ENCODE results near the gene SCN1B.

The SCN1B gene

DNA sequence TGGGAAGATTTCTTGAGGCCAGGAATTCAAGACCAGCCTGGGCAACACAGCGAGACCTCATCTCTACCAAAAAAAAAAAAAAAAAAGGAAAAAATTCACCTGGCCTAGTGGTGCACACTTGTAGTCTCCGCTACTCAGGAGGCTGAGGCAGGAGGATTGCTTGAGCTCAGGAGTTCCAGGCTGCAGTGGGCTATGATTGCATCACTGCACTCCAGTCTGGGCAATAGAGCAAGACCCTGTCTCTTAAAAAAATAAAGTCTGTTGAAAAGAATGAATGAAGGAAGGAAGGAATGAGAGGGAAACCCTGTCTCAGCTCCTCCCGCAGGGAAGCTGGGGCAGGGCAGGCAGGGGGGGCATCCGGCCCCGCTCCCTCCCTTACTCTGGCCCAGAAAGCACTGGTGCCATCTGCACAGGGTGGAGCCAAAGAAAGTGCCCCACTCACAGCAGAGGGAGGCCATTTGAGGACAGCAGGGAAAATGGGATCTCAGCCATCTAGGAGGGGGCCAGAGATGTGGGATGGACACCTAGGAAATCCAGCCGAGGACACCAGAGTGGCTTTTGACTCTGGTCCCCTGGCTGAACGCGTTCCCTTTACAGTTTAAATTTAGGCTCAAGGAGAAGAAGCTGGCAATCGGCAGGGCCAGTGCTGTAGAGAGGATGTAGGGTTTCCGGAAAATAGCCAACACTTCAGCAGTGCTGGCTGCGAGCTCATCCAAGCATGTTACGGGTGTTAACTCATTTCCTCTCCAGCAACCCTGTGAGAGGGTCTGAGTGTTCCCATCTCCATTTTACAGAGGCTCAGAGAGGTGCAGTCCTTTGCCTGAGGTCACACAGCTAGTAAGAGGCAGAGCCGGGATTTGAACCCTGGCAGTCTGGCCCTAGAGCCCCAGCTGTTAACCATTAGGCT lies 7.7 kb downstream of the SCN1B start:
- Histone ChIP-seq H3K27ac (ENCODE audit: insufficient read depth, low read depth, low read length, poor library complexity, severe bottlenecking) (no peak overlapping the region), H3K27me3 (ENCODE audit: control insufficient read depth, insufficient read depth, low read length, poor library complexity, severe bottlenecking) (no peaks in the 10 kb centered on the region)
- WGBS, 2 experiments: 94 to 95% methylated on average over 13 of the region's 13 CpGs

DNA sequence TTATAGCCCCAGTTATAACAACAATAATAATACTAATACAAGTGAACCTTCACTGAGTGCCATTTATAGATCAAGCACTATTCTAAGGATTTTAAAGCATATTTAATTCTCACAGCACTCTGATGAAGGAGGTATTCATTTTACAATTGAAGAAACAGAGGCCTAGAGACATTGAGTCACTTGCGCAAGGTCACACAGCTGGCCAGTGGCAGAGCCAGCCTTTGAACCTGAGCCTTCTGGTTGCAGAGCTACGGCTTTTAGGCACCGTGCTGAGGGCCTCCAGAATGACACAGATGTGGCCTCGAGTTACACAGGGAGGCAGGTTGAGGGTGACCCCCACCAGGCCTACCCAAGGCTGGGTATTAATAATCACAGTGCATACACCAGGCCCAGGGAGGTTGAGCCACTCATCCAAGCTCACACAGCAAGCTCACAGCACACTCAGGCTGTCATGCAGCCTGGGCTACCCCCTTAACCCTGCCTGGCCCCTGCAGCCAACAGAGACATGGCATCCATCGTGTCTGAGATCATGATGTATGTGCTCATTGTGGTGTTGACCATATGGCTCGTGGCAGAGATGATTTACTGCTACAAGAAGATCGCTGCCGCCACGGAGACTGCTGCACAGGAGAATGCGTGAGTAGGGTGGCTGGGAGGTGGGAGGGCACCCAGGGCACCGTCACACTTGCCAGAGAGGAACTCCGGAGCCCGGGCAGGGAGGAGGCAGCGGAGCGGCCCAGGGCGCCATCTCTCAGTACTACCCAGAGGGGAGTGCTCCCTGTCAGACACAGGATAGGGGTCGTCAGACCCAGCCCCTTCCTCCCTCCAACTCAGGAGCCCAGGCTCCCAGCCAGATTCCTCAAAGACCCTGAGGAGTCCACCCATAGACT lies 8.6 kb downstream of the SCN1B start:
- H3K36me3 ChIP-seq (ENCODE audit: control insufficient read depth, insufficient read depth, low read length): no peaks in the 10 kb centered on the region
- peaks cover 19% of the 10 kb centered on the region for H3K4me1 ChIP-seq (ENCODE audit: control insufficient read depth, insufficient read depth, low read length)
- H3K4me3 ChIP-seq (ENCODE audit: insufficient read depth, low read depth, low read length): no peak overlapping the region
- no peak overlapping the region for H3K27ac ChIP-seq (ENCODE audit: insufficient read depth, low read depth, low read length, poor library complexity, severe bottlenecking)
- H3K9me3 ChIP-seq (ENCODE audit: control insufficient read depth, low read length): no peaks in the 10 kb centered on the region
- 89 to 90% methylated on average over 17 of the region's 17 CpGs for WGBS, 2 experiments
- no peaks in the 10 kb centered on the region for H3K27me3 ChIP-seq (ENCODE audit: control insufficient read depth, insufficient read depth, low read length, poor library complexity, severe bottlenecking)

More for the DNA sequence above, 7.7 kb downstream of the SCN1B start:
- Histone ChIP-seq H3K4me3 (ENCODE audit: insufficient read depth, low read depth, low read length) (no peak overlapping the region), H3K9me3 (ENCODE audit: control insufficient read depth, low read length) (no peaks in the 10 kb centered on the region), H3K4me1 (ENCODE audit: control insufficient read depth, insufficient read depth, low read length) (peaks cover 19% of the 10 kb centered on the region), H3K36me3 (ENCODE audit: control insufficient read depth, insufficient read depth, low read length) (no peaks in the 10 kb centered on the region)

DNA sequence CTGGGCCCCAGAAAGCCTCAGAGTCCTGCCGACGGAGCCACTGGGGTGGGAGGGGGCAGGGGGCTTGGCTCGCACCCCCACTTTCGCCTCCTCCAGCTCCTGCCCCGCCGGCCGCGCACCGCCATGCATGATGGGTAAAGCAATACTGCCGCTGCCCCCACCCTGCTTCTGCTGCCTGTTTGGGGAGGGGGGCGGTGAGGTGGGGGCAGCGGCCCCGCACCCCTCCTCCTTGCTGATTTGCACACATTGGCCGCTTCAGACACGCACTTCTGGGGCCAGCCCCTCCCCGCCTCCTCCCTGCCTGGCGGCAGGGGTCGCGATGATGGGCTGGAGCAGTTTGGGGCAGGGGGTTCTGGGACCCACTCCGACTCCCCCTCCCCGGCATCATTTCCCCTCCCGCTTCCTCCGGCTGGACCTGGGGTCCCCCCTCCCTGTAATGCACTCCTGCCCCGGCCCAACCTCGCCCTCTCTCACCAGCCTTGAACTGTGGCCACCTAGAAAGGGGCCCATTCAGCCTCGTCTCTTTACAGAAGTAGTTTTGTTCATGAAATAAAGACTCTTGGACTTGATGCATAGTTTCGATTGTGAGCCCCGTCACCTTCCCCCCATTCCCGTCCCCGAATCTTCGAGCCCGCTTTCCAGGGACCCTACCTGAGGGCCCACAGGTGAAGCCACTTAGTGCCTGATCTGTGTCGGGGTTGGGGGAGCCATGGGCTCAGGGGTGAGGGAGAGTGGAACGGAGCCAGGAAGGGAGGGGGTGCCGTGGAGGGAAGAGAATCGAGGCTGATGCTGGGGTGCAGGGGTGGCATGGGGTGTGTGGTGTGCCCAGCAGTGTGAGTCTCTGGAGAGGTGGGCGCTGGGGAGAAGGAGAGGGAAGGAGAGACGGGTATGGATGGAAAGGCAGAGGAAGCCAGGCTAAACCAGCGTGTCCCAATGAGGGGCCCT lies 9.9 kb downstream of the SCN1B start:
- Histone ChIP-seq H3K27me3 (ENCODE audit: control insufficient read depth, insufficient read depth, low read length, poor library complexity, severe bottlenecking) (no peaks in the 10 kb centered on the region), H3K27ac (ENCODE audit: insufficient read depth, low read depth, low read length, poor library complexity, severe bottlenecking) (no peak overlapping the region)

DNA sequence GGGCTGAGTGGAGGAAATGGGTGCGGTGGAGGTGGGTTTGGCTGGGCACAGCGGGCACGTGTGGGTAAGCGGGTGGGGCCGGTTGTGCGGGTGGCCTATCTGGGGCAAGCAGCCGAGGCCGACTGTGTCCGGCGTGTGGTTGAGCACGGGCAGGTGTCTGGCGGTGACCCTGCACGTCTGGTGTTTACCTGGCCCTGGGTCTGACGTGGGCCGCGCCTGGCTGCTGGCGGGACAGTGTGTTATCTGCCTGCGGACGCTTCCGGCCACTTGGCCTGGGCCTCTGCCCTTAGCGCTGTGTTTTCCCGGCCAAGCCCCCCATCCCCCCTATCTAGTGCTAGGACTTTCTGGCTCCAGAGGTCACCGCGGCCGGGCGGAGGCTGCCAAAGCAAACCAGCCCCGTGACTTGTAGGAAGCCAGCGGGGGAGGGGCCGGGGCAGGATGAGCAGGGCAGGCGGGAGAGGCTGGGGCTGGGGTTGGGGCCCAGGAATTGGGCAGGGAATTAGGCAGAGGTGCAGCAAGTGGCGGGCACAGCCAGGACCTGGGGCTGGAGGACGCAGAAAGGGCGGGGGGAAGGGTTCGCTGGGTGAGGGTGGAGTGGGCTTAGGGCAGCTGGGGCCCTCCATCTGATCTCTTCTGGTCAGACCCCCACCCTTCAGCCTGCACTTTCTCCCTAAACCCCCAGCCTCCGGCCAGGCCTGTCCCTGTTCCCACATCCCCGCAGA lies 10.7 kb downstream of the SCN1B start:
- peaks cover 19% of the 10 kb centered on the region for H3K4me1 ChIP-seq (ENCODE audit: control insufficient read depth, insufficient read depth, low read length)
- H3K27me3 ChIP-seq (ENCODE audit: control insufficient read depth, insufficient read depth, low read length, poor library complexity, severe bottlenecking): no peaks in the 10 kb centered on the region
- H3K4me3 ChIP-seq (ENCODE audit: insufficient read depth, low read depth, low read length): no peak overlapping the region
- H3K9me3 ChIP-seq (ENCODE audit: control insufficient read depth, low read length): no peaks in the 10 kb centered on the region
- 36 to 41% methylated on average over 36 of the region's 36 CpGs for WGBS, 2 experiments
- H3K27ac ChIP-seq (ENCODE audit: insufficient read depth, low read depth, low read length, poor library complexity, severe bottlenecking): no peak overlapping the region
- no peaks in the 10 kb centered on the region for H3K36me3 ChIP-seq (ENCODE audit: control insufficient read depth, insufficient read depth, low read length)

More for the DNA sequence above, 9.9 kb downstream of the SCN1B start:
- no peak overlapping the region for H3K4me3 ChIP-seq (ENCODE audit: insufficient read depth, low read depth, low read length)
- H3K4me1 ChIP-seq (ENCODE audit: control insufficient read depth, insufficient read depth, low read length): peaks cover 19% of the 10 kb centered on the region
- H3K9me3 ChIP-seq (ENCODE audit: control insufficient read depth, low read length): no peaks in the 10 kb centered on the region
- 90% methylated on average over 39 of the region's 39 CpGs for WGBS, 2 experiments
- no peaks in the 10 kb centered on the region for H3K36me3 ChIP-seq (ENCODE audit: control insufficient read depth, insufficient read depth, low read length)

DNA sequence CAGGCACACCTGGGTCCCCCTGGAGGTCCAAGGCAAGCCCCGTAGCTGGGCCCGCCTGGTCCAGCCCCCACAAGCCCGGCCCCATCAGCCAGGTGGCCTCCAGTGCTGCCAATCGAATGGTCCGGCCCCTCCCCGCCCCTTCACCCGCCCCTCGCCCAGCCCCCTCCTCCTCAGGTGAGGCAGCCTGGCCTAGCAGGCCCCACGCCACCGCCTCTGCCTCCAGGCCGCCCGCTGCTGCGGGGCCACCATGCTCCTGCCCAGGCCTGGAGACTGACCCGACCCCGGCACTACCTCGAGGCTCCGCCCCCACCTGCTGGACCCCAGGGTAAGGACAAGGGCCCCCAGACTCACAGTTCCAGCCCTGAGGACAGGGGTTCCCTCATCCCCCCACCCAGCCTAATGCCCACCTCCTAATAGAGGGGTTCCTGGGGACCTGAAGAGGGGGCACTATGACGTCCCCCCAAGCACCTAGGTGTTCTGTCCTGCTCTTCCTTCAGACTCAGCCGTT lies 11.3 kb downstream of the SCN1B start, which contains the start of gene HPN:
TSS of gene HPN (plus strand) at position 174 of the 508 bp plus-strand sequence. CDS start 786 bp downstream, outside the sequence.
- Histone ChIP-seq H3K27ac (ENCODE audit: insufficient read depth, low read depth, low read length, poor library complexity, severe bottlenecking) (no peak within 1 kb of the TSS), H3K27me3 (ENCODE audit: control insufficient read depth, insufficient read depth, low read length, poor library complexity, severe bottlenecking) (no peaks in the 10 kb centered on the region), H3K4me1 (ENCODE audit: control insufficient read depth, insufficient read depth, low read length) (peaks cover 19% of the 10 kb centered on the region), H3K9me3 (ENCODE audit: control insufficient read depth, low read length) (no peaks in the 10 kb centered on the region), H3K4me3 (ENCODE audit: insufficient read depth, low read depth, low read length) (no peak within 1 kb of the TSS), H3K36me3 (ENCODE audit: control insufficient read depth, insufficient read depth, low read length) (no peaks in the 10 kb centered on the region)
- WGBS, 2 experiments: 26 to 35% methylated on average over 17 to 18 of the region's 19 CpGs

DNA sequence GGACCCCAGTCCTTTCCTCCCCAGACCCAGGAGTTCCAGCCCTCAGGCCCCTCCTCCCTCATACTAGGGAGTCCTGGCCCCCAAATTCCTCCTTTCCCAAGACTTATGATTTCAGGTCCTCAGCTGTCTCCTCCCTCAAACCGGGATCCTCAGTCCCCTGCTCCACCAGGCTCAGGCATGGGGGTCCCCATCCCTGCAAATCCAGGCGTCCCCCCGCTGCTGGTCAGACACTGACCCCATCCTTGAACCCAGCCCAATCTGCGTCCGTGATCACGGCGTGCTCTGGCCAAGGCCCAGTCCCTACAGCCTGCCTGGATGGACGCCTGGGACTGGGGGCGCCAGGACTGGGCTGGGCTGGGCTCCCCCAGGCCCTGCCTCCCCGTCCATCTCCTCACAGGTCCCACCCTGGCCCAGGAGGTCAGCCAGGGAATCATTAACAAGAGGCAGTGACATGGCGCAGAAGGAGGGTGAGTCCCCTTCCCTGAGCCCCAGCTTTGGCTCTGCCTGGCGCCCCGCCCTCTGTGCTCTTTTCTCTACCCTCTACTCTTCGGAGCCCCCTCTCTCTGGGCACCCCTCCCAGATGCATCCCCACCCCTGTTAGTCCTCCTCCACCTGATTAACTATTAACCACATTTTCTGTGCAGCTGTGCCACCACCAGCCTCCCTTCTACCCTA lies 11.9 kb downstream of the SCN1B start:
- Histone ChIP-seq H3K9me3 (ENCODE audit: control insufficient read depth, low read length) (no peaks in the 10 kb centered on the region), H3K4me1 (ENCODE audit: control insufficient read depth, insufficient read depth, low read length) (peaks cover 19% of the 10 kb centered on the region), H3K27me3 (ENCODE audit: control insufficient read depth, insufficient read depth, low read length, poor library complexity, severe bottlenecking) (no peaks in the 10 kb centered on the region), H3K27ac (ENCODE audit: insufficient read depth, low read depth, low read length, poor library complexity, severe bottlenecking) (no peak overlapping the region), H3K36me3 (ENCODE audit: control insufficient read depth, insufficient read depth, low read length) (no peaks in the 10 kb centered on the region), H3K4me3 (ENCODE audit: insufficient read depth, low read depth, low read length) (no peak overlapping the region)
- 90% methylated on average over 14 of the region's 14 CpGs for WGBS, 2 experiments

DNA sequence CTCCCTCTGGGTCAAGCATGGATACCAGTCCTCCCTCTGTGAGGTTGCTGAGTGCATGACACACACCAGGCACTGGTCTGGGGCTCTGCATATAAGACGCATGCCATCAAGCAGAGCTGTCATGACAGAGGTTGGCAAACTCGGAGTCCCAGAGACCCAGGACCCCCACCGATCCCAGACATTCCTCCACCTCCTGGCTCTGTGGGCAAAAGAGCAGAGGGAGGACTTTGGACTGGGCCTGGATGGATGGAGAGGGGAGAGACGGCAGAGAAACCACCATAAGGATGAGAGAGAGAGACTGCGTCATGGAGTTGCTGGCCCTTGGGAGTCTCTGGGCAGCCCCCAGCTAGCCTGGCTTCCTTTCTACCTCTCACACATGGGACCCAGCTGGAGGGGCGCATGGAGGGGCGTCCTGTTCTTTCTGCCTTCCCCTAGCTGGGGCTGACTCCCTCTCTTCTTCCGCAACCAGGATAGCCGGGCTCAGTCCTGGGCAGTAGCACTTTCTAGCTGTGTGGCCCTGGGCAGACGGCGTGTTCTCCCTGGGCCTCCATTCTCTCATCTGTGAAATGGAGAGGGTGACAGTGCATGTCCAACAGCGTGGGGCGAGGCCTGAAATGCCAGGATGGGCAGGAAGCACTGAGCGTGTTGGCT lies 12.8 kb downstream of the SCN1B start:
- no peaks in the 10 kb centered on the region for H3K27me3 ChIP-seq (ENCODE audit: control insufficient read depth, insufficient read depth, low read length, poor library complexity, severe bottlenecking)
- H3K36me3 ChIP-seq (ENCODE audit: control insufficient read depth, insufficient read depth, low read length): no peaks in the 10 kb centered on the region
- no peak overlapping the region for H3K27ac ChIP-seq (ENCODE audit: insufficient read depth, low read depth, low read length, poor library complexity, severe bottlenecking)
- no peak overlapping the region for H3K4me3 ChIP-seq (ENCODE audit: insufficient read depth, low read depth, low read length)
- H3K4me1 ChIP-seq (ENCODE audit: control insufficient read depth, insufficient read depth, low read length): peaks cover 19% of the 10 kb centered on the region
- 86 to 87% methylated on average over 14 of the region's 14 CpGs for WGBS, 2 experiments
- no peaks in the 10 kb centered on the region for H3K9me3 ChIP-seq (ENCODE audit: control insufficient read depth, low read length)

DNA sequence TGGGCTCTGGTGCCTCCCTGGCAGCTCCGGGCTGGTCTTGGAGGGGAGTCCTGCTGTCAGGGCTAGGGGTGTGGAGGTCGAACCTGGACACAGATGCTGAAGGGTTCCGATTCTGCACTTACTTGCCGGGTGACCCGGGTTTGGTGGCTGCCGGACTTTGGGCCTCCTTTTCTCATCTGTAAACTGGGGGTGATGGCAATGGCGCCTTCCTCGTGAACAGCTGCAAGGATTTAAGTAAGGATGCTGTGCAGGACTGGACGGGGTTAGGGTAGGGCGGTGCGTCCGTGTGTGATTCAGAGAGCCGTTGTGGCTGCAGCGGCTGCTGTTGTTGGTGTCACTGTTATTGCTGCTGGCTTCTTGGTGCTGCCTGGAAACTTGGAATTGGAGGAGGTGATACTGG lies 13.6 kb downstream of the SCN1B start:
- H3K36me3 ChIP-seq (ENCODE audit: control insufficient read depth, insufficient read depth, low read length): no peaks in the 10 kb centered on the region
- 85 to 92% methylated on average over 14 of the region's 14 CpGs for whole genome bisulfite sequencing, 2 experiments
- H3K4me3 ChIP-seq (ENCODE audit: insufficient read depth, low read depth, low read length): no peak overlapping the region
- H3K27ac ChIP-seq (ENCODE audit: insufficient read depth, low read depth, low read length, poor library complexity, severe bottlenecking): no peak overlapping the region
- H3K9me3 ChIP-seq (ENCODE audit: control insufficient read depth, low read length): no peaks in the 10 kb centered on the region
- no peaks in the 10 kb centered on the region for H3K27me3 ChIP-seq (ENCODE audit: control insufficient read depth, insufficient read depth, low read length, poor library complexity, severe bottlenecking)
- H3K4me1 ChIP-seq (ENCODE audit: control insufficient read depth, insufficient read depth, low read length): peaks cover 19% of the 10 kb centered on the region

Data from ectodermal cell (in vitro differentiated cells).